WTC11 (cell line): ENCODE results near the gene PPP3CA. TPM values are rescaled to one million over a fixed set of nuclear protein-coding genes. Genes with fewer than 3 reads are reported as not detected.

Source experiments
- ATAC-seq: fragments of 200-7000 bp; cut with Tn5 transposase; 2 replicates; pipeline ENCODE4 v1.10.0; 2021; ENCODE audit warnings: mild to moderate bottlenecking, moderate library complexity
- CTCF ChIA-PET: fragments of 300-600 bp; sonication (Branson Sonifier 250); formaldehyde crosslinking; loops from one replicate; lab custom pipeline; 2021; ENCODE audit warnings: antibody characterized with exemption; lab: Charles Lee
- POLR2A ChIA-PET: fragments of 350-600 bp; sonication (Branson Sonifier 250); formaldehyde crosslinking; loops from one replicate; lab custom pipeline; 2021; ENCODE audit warnings: antibody characterized with exemption; lab: Charles Lee
- DNase-seq: peaks from one replicate; pipeline ENCODE4 v3.0.0; 2021; ENCODE audit warnings: low spot score
- H3K27ac Mint-ChIP-seq: 2 replicates; pipeline ENCODE4 v1.8.0; 2021; ENCODE audit warnings: mixed read lengths
- H3K27me3 Mint-ChIP-seq: 2 replicates; pipeline ENCODE4 v1.8.0; 2021; ENCODE audit warnings: low read depth, mild to moderate bottlenecking, moderate library complexity, mixed read lengths
- H3K36me3 Mint-ChIP-seq: 2 replicates; pipeline ENCODE4 v1.8.0; 2021; ENCODE audit warnings: mixed read lengths
- H3K4me1 Mint-ChIP-seq: 2 replicates; pipeline ENCODE4 v1.8.0; 2022; ENCODE audit warnings: mixed read lengths
- H3K4me3 Mint-ChIP-seq: 2 replicates; pipeline ENCODE4 v1.8.0; 2021; ENCODE audit warnings: mild to moderate bottlenecking, moderate library complexity, mixed read lengths
- H3K9me3 Mint-ChIP-seq: 2 replicates; pipeline ENCODE4 v1.8.0; 2021; ENCODE audit warnings: mixed read lengths
- E2F4 ChIP-seq: sonication (generic); formaldehyde crosslinking; IDR thresholded peaks from 2 replicates; pipeline ENCODE4 v1.8.1; 2022; ENCODE audit warnings: low read depth, mild to moderate bottlenecking, moderate library complexity, missing genetic modification reagents, borderline replicate concordance
- EMX1 ChIP-seq: fragments of 250-450 bp; sonication (Bioruptor Pico); IDR thresholded peaks from 2 replicates; pipeline ENCODE4 v1.8.0; 2021; ENCODE audit warnings: mild to moderate bottlenecking
- ETV6 ChIP-seq: sonication (generic); formaldehyde crosslinking; IDR thresholded peaks from 2 replicates; pipeline ENCODE4 v1.8.1; 2022; ENCODE audit warnings: mild to moderate bottlenecking, missing genetic modification reagents
- FOXJ3 ChIP-seq: sonication (generic); formaldehyde crosslinking; IDR thresholded peaks from 2 replicates; pipeline ENCODE4 v1.9.0; 2021; ENCODE audit warnings: missing genetic modification reagents, mild to moderate bottlenecking, borderline replicate concordance
- FOXP1 ChIP-seq: sonication (generic); formaldehyde crosslinking; IDR thresholded peaks from 2 replicates; pipeline ENCODE4 v1.8.0; 2022; ENCODE audit warnings: missing genetic modification reagents, mild to moderate bottlenecking, moderate library complexity, borderline replicate concordance
- FOXP4 ChIP-seq: sonication (generic); formaldehyde crosslinking; IDR thresholded peaks from 2 replicates; pipeline ENCODE4 v1.8.0; 2022; ENCODE audit warnings: mild to moderate bottlenecking, missing genetic modification reagents
- HMGA2 ChIP-seq: fragments of 250-450 bp; sonication (Bioruptor Pico); IDR thresholded peaks from 2 replicates; pipeline ENCODE4 v1.4.0; 2021; ENCODE audit warnings: mild to moderate bottlenecking, moderate library complexity
- JAZF1 ChIP-seq: fragments of 250-450 bp; sonication (Bioruptor Pico); IDR thresholded peaks from 2 replicates; pipeline ENCODE4 v1.9.0; 2021; ENCODE audit warnings: moderate library complexity, mild to moderate bottlenecking, inconsistent platforms
- JUN ChIP-seq: sonication (generic); formaldehyde crosslinking; IDR thresholded peaks from 2 replicates; pipeline ENCODE4 v1.8.0; 2023; ENCODE audit warnings: mild to moderate bottlenecking, missing genetic modification reagents
- NFATC4 ChIP-seq: fragments of 250-450 bp; sonication (Bioruptor Pico); IDR thresholded peaks from 2 replicates; pipeline ENCODE4 v1.9.0; 2021; ENCODE audit warnings: mild to moderate bottlenecking
- NFE2L1 ChIP-seq: sonication (generic); formaldehyde crosslinking; IDR thresholded peaks from 2 replicates; pipeline ENCODE4 v1.8.1; 2023; ENCODE audit warnings: missing genetic modification reagents
- NFYB ChIP-seq: sonication (generic); formaldehyde crosslinking; conservative IDR thresholded peaks from 2 replicates; pipeline ENCODE4 v1.8.0; 2022; ENCODE audit warnings: low read depth, missing genetic modification reagents
- OVOL2 ChIP-seq: fragments of 250-450 bp; sonication (Bioruptor Pico); IDR thresholded peaks from 2 replicates; pipeline ENCODE4 v1.9.0; 2021; ENCODE audit warnings: mild to moderate bottlenecking, borderline replicate concordance
- PRRX2 ChIP-seq: fragments of 250-450 bp; sonication (Bioruptor Pico); IDR thresholded peaks from 2 replicates; pipeline ENCODE4 v1.8.0; 2021; ENCODE audit warnings: mild to moderate bottlenecking
- SP1 ChIP-seq: sonication (generic); formaldehyde crosslinking; conservative IDR thresholded peaks from 2 replicates; pipeline ENCODE4 v1.8.1; 2022; ENCODE audit warnings: missing genetic modification reagents
- ZNF219 ChIP-seq: sonication (generic); formaldehyde crosslinking; IDR thresholded peaks from 2 replicates; pipeline ENCODE4 v1.8.0; 2023; ENCODE audit warnings: missing genetic modification reagents, mild to moderate bottlenecking, borderline replicate concordance
- ZNF671 ChIP-seq: fragments of 250-450 bp; sonication (Bioruptor Pico); IDR thresholded peaks from 2 replicates; pipeline ENCODE4 v1.8.0; 2021; ENCODE audit warnings: mild to moderate bottlenecking
- total RNA-seq: library from RNA; stranded (reverse); gene quantifications from 3 replicates; pipeline ENCODE4 v1.2.3, GENCODE V29; 2021
- TF ChIP-seq, protein P1 (sequence below): sonication (generic); formaldehyde crosslinking; conservative IDR thresholded peaks from 2 replicates; pipeline ENCODE4 v1.8.1; 2023; ENCODE audit warnings: mild to moderate bottlenecking, low read depth, missing genetic modification reagents, moderate library complexity
- TF ChIP-seq, protein P2 (sequence below): sonication (generic); formaldehyde crosslinking; IDR thresholded peaks from 2 replicates; pipeline ENCODE4 v1.8.0; 2022; ENCODE audit warnings: mild to moderate bottlenecking, missing genetic modification reagents
- TF ChIP-seq, protein P3 (sequence below): sonication (generic); formaldehyde crosslinking; IDR thresholded peaks from 2 replicates; pipeline ENCODE4 v1.8.1; 2022; ENCODE audit warnings: mild to moderate bottlenecking, moderate library complexity, missing genetic modification reagents
- TF ChIP-seq, protein P4 (sequence below): sonication (generic); formaldehyde crosslinking; conservative IDR thresholded peaks from 2 replicates; pipeline ENCODE4 v1.8.1; 2022; ENCODE audit warnings: mild to moderate bottlenecking, missing genetic modification reagents
- TF ChIP-seq, protein P5 (sequence below): sonication (generic); formaldehyde crosslinking; IDR thresholded peaks from 2 replicates; pipeline ENCODE4 v1.8.1; 2022; ENCODE audit warnings: low read depth, missing genetic modification reagents, borderline replicate concordance

Gene PPP3CA
- total RNA-seq, 1 experiment from 2014 or later: 41.6 TPM

DNA sequence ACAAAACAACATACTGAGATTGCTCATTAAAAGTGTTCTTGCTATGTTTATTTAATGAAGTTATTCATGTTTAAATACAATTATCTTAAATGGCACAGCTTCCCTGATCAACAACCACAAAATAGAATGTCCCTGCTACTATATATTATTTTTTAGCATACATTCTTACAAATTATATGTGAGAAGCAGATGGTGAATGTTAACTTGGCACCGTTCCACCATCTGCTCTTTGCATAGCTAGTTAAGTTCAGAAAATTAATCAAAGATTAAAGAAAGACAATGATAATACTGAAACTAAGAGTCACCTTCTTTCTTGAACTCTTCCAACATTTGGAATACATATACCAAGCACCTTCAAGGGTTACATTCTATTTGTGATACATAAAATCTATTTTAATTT, 94.2 kb downstream of the PPP3CA start:
- DNase-seq (no peak), ATAC-seq (no peak)
- Mint-ChIP-seq H3K27me3 (no peaks in the 10 kb centered on the region), H3K27ac (peak overlapping the region; percentile 70; the same call in 1 of the 2 replicates), H3K4me3 (no peak overlapping the region), H3K9me3 (no peaks in the 10 kb centered on the region), H3K36me3 (no peaks in the 10 kb centered on the region), H3K4me1 (peaks cover 31% of the 10 kb centered on the region)
- ChIA-PET CTCF (no interaction called here), POLR2A (interaction anchor here (0.5 to 0.7 kb wide), 2 partner anchors 9 to 515 kb away, joined by 7 to 12 read pairs; no protein-coding TSS in a partner anchor)
- no peak for TF ChIP-seq JUN (CRISPR knock-in tag)

DNA sequence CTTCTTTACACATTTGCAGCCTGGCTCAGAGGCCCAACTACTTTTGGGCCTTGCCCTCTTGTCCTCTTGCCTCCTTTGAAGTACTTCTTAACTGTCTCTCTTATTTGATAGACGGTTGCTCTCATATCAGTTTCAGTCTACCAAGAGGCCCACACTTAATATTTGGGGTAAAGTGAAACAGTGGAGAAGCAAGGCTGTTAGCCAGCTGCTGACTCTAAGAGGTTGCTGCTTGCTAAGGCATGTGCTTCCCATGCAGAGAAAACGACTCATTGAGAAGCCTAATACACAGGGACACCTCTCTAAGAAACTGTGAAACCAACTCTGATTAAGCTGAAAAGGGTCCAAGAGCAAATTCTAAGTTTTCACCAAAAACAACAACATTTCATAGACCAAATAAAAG, 94.6 kb downstream of the PPP3CA start:
- ATAC-seq (peak; percentile 56), DNase-seq (no peak)
- Mint-ChIP-seq H3K9me3 (no peaks in the 10 kb centered on the region), H3K27me3 (no peaks in the 10 kb centered on the region), H3K36me3 (no peaks in the 10 kb centered on the region), H3K27ac (peak overlapping the region; percentile 70; the same call in 1 of the 2 replicates), H3K4me1 (peaks cover 31% of the 10 kb centered on the region), H3K4me3 (no peak overlapping the region)
- CTCF ChIA-PET: no interaction called here
- POLR2A ChIA-PET: interaction anchor here (0.5 to 0.7 kb wide), 2 partner anchors 8 to 515 kb away, joined by 7 to 12 read pairs; no protein-coding TSS in a partner anchor
- TF ChIP-seq OVOL2 (CRISPR knock-in tag) (no peak), JAZF1 (no peak), NFYB (CRISPR knock-in tag) (no peak), FOXP4 (CRISPR knock-in tag) (no peak), EMX1 (CRISPR knock-in tag) (no peak), FOXJ3 (CRISPR knock-in tag) (no peak), PRRX2 (no peak)
- TF ChIP-seq, protein P1, sequence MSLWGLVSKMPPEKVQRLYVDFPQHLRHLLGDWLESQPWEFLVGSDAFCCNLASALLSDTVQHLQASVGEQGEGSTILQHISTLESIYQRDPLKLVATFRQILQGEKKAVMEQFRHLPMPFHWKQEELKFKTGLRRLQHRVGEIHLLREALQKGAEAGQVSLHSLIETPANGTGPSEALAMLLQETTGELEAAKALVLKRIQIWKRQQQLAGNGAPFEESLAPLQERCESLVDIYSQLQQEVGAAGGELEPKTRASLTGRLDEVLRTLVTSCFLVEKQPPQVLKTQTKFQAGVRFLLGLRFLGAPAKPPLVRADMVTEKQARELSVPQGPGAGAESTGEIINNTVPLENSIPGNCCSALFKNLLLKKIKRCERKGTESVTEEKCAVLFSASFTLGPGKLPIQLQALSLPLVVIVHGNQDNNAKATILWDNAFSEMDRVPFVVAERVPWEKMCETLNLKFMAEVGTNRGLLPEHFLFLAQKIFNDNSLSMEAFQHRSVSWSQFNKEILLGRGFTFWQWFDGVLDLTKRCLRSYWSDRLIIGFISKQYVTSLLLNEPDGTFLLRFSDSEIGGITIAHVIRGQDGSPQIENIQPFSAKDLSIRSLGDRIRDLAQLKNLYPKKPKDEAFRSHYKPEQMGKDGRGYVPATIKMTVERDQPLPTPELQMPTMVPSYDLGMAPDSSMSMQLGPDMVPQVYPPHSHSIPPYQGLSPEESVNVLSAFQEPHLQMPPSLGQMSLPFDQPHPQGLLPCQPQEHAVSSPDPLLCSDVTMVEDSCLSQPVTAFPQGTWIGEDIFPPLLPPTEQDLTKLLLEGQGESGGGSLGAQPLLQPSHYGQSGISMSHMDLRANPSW (CRISPR knock-in tag): no peak
- TF ChIP-seq, protein P2, sequence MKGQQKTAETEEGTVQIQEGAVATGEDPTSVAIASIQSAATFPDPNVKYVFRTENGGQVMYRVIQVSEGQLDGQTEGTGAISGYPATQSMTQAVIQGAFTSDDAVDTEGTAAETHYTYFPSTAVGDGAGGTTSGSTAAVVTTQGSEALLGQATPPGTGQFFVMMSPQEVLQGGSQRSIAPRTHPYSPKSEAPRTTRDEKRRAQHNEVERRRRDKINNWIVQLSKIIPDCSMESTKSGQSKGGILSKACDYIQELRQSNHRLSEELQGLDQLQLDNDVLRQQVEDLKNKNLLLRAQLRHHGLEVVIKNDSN (CRISPR knock-in tag): no peak

- no peaks in the 10 kb centered on the region for H3K27me3 Mint-ChIP-seq
- H3K4me1 Mint-ChIP-seq: peaks cover 30% of the 10 kb centered on the region
- TF ChIP-seq FOXP4 (CRISPR knock-in tag) (no peak), ETV6 (CRISPR knock-in tag) (no peak), SP1 (CRISPR knock-in tag) (no peak), ZNF219 (CRISPR knock-in tag) (no peak), HMGA2 (CRISPR knock-in tag) (no peak), NFE2L1 (no peak), FOXP1 (CRISPR knock-in tag) (no peak), NFATC4 (CRISPR knock-in tag) (no peak), E2F4 (CRISPR knock-in tag) (no peak), ZNF671 (CRISPR knock-in tag) (no peak)
- TF ChIP-seq, protein P3, sequence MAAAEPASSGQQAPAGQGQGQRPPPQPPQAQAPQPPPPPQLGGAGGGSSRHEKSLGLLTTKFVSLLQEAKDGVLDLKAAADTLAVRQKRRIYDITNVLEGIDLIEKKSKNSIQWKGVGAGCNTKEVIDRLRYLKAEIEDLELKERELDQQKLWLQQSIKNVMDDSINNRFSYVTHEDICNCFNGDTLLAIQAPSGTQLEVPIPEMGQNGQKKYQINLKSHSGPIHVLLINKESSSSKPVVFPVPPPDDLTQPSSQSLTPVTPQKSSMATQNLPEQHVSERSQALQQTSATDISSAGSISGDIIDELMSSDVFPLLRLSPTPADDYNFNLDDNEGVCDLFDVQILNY (CRISPR knock-in tag): no peak
- TF ChIP-seq, protein P4, sequence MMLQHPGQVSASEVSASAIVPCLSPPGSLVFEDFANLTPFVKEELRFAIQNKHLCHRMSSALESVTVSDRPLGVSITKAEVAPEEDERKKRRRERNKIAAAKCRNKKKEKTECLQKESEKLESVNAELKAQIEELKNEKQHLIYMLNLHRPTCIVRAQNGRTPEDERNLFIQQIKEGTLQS (CRISPR knock-in tag): no peak
- TF ChIP-seq, protein P5, sequence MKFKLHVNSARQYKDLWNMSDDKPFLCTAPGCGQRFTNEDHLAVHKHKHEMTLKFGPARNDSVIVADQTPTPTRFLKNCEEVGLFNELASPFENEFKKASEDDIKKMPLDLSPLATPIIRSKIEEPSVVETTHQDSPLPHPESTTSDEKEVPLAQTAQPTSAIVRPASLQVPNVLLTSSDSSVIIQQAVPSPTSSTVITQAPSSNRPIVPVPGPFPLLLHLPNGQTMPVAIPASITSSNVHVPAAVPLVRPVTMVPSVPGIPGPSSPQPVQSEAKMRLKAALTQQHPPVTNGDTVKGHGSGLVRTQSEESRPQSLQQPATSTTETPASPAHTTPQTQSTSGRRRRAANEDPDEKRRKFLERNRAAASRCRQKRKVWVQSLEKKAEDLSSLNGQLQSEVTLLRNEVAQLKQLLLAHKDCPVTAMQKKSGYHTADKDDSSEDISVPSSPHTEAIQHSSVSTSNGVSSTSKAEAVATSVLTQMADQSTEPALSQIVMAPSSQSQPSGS (CRISPR knock-in tag): no peak
- TF ChIP-seq, all 79 proteins: peak for 0
Observed at GRCh38 chr4:101251261-101251660, 96.1 kb downstream of the PPP3CA start.

More at GRCh38 chr4:101251261-101251660, 96.1 kb downstream of the PPP3CA start:
- no peaks in the 10 kb centered on the region for H3K36me3 Mint-ChIP-seq
- no peaks in the 10 kb centered on the region for H3K9me3 Mint-ChIP-seq
- no peak overlapping the region for H3K4me3 Mint-ChIP-seq
- POLR2A ChIA-PET: no interaction called here
- CTCF ChIA-PET: no interaction called here
- ATAC-seq: no peak
- H3K27ac Mint-ChIP-seq: no peak overlapping the region
- no peak for DNase-seq
